Keratinocyte (primary cell): Measurements from ENCODE around the gene PACS2. TPM values are rescaled to one million over a fixed set of nuclear protein-coding genes. Genes with fewer than 3 reads are reported as not detected.

Source experiments
- DNase-seq: peaks from one replicate; pipeline ENCODE4 v3.0.0-alpha.2; 2011; ENCODE audit warnings: low read depth, missing footprints, low spot score
- FAIRE-seq: peaks from 2 replicates; lab custom pipeline; 2011; peaks lifted over from hg19 to GRCh38; lab: Jason Lieb, UNC
- H2AFZ ChIP-seq: 2 replicates; pipeline ENCODE4 v1.6.0; 2012; ENCODE audit warnings: low read length, control low read depth, inconsistent platforms; ENCODE audit not compliant: control insufficient read depth
- H3K27ac ChIP-seq: 2 replicates; pipeline ENCODE4 v1.5.1; 2011; ENCODE audit warnings: low read length; ENCODE audit not compliant: control insufficient read depth, insufficient read depth
- H3K27me3 ChIP-seq: 3 replicates; pipeline ENCODE4 v1.6.0; 2011; ENCODE audit warnings: low read length; ENCODE audit not compliant: control insufficient read depth, insufficient read depth; ENCODE audit errors: extremely low read depth
- H3K36me3 ChIP-seq, 2 experiments: 2 replicates in 1 of 2; 3 replicates in 1 of 2; pipeline ENCODE4 v1.5.1; 2011; ENCODE audit warnings: low read length in 2 of 2, mild to moderate bottlenecking in 1 of 2; ENCODE audit not compliant: control insufficient read depth in 2 of 2, insufficient read depth in 2 of 2; ENCODE audit errors: extremely low read depth in 1 of 2
- H3K4me1 ChIP-seq: 3 replicates; pipeline ENCODE4 v1.5.1; 2011; ENCODE audit warnings: low read length; ENCODE audit not compliant: control insufficient read depth, insufficient read depth; ENCODE audit errors: extremely low read depth
- H3K4me2 ChIP-seq: 3 replicates; pipeline ENCODE4 v1.6.0; 2011; ENCODE audit warnings: low read depth, low read length; ENCODE audit not compliant: control insufficient read depth, insufficient read depth; ENCODE audit errors: extremely low read depth
- H3K4me3 ChIP-seq, 3 experiments: fragments of 200-600 bp in 1 of 3; sonication (generic) in 1 of 3; 2 replicates in 2 of 3; 3 replicates in 1 of 3; pipeline ENCODE4 v1.5.1; 2011 to 2016; ENCODE audit warnings: low read length in 3 of 3, mild to moderate bottlenecking in 3 of 3, control low read depth in 2 of 3, inconsistent platforms in 1 of 3, low read depth in 1 of 3, mixed read lengths in 1 of 3, mixed run types in 1 of 3, moderate library complexity in 1 of 3; ENCODE audit not compliant: control insufficient read depth in 2 of 3, insufficient read depth in 2 of 3; ENCODE audit errors: extremely low read depth in 1 of 3
- H3K79me2 ChIP-seq: 2 replicates; pipeline ENCODE4 v1.6.0; 2012; ENCODE audit warnings: low read length; ENCODE audit not compliant: control insufficient read depth, insufficient read depth
- H3K9ac ChIP-seq: 3 replicates; pipeline ENCODE4 v1.6.0; 2011; ENCODE audit warnings: low read length; ENCODE audit not compliant: control insufficient read depth, insufficient read depth; ENCODE audit errors: extremely low read depth
- H3K9me1 ChIP-seq: 3 replicates; pipeline ENCODE4 v1.6.0; 2011; ENCODE audit warnings: low read length; ENCODE audit not compliant: control insufficient read depth, insufficient read depth; ENCODE audit errors: extremely low read depth
- H3K9me3 ChIP-seq: 2 replicates; pipeline ENCODE4 v1.5.1; 2012; ENCODE audit warnings: low read depth, low read length; ENCODE audit not compliant: control insufficient read depth
- H4K20me1 ChIP-seq: 3 replicates; pipeline ENCODE4 v1.6.0; 2011; ENCODE audit warnings: low read length; ENCODE audit not compliant: control insufficient read depth, insufficient read depth; ENCODE audit errors: extremely low read depth
- CTCF ChIP-seq, 3 experiments: IDR thresholded peaks in 1 of 3; conservative IDR thresholded peaks in 1 of 3; optimal IDR thresholded peaks in 1 of 3; 2 replicates in 2 of 3; 3 replicates in 1 of 3; pipeline versions ENCODE3 to v1.5.1; 2011; ENCODE audit warnings: low read length in 3 of 3, mild to moderate bottlenecking in 3 of 3, moderate library complexity in 2 of 3, control low read depth in 1 of 3, inconsistent platforms in 1 of 3; ENCODE audit not compliant: insufficient read depth in 2 of 3; ENCODE audit errors: extremely low read depth in 1 of 3
- EZH2 ChIP-seq: IDR thresholded peaks from one replicate; pipeline ENCODE4 v1.6.1; 2012; ENCODE audit warnings: inconsistent platforms, mild to moderate bottlenecking, low read length, moderate library complexity
- dilution Hi-C: fragments of 300-500 bp; cut with MboI; formaldehyde crosslinking; loops from one replicate; pipeline ENCODE4 v1.7.0; 2020; ENCODE audit warnings: low sequenced_read_pairs; ENCODE audit not compliant: extremely low pct_ligation_motif_present
- polyA plus RNA-seq, 5 experiments: library from polyadenylated mRNA; depleted of rRNA in 3 of 5; stranded (reverse) in 3 of 5; stranded (forward) in 1 of 5; unstranded in 1 of 5; fragments of >200 nt; gene quantifications; 1 replicate in 1 of 5; 2 replicates in 3 of 5; 3 replicates in 1 of 5; pipeline versions ENCODE4 v1.2.1 to v1.2.3, GENCODE V29; 2011 to 2012; ENCODE audit warnings: missing spikeins in 2 of 5, low read depth in 1 of 5, low replicate concordance in 1 of 5

The PACS2 gene
- polyA plus RNA-seq, 1 donor (not counting 4 experiments of a cell fraction or from before 2014, with no cell fraction given), result 11.8 TPM

- H3K27me3 ChIP-seq, result no peaks in the 10 kb centered on the region
- DNase-seq, result no peak
- peaks cover 16% of the 10 kb centered on the region for H3K79me2 ChIP-seq
- no peak overlapping the region for H2AFZ ChIP-seq
- FAIRE-seq, result no peak
- H4K20me1 ChIP-seq, result peaks cover 2% of the 10 kb centered on the region
- peaks cover 13 to 20% of the 10 kb centered on the region in 2 experiments for H3K36me3 ChIP-seq
- no peaks in the 10 kb centered on the region for H3K4me1 ChIP-seq
- no peak overlapping the region for H3K4me3 ChIP-seq
- H3K9me1 ChIP-seq, result no peaks in the 10 kb centered on the region
- dilution Hi-C loops, result no loop called here
- no peak overlapping the region for H3K4me2 ChIP-seq
- TF ChIP-seq EZH2 (no peak), CTCF (optimal IDR thresholded peaks at IDR 0.05 in 1 of 3, IDR thresholded peaks at IDR 0.05 in 1 of 3, conservative IDR thresholded peaks at IDR 0.05 in 1 of 3; ENCODE audit: extremely low read depth in 1 of 3, insufficient read depth in 2 of 3, low read length in 3 of 3) (no peak)
- H3K27ac ChIP-seq, result no peak overlapping the region
- H3K9ac ChIP-seq, result no peak overlapping the region
- no peaks in the 10 kb centered on the region for H3K9me3 ChIP-seq
Observed at GRCh38 chr14:105445290-105445689, 130.7 kb downstream of the PACS2 start.

GRCh38 chr14:105445901-105446845, 131.6 kb downstream of the PACS2 start:
- dilution Hi-C loops, result no loop called here
- FAIRE-seq (no peak), DNase-seq (no peak)
- Histone ChIP-seq H4K20me1 (peaks cover 2% of the 10 kb centered on the region), H3K27me3 (no peaks in the 10 kb centered on the region), H3K9ac (no peak overlapping the region), H3K9me3 (no peaks in the 10 kb centered on the region), H2AFZ (no peak overlapping the region), H3K4me3 (no peak overlapping the region), H3K79me2 (peaks cover 15% of the 10 kb centered on the region), H3K36me3 (peaks cover 16 to 23% of the 10 kb centered on the region in 2 experiments), H3K9me1 (no peaks in the 10 kb centered on the region), H3K4me2 (no peak overlapping the region), H3K4me1 (no peaks in the 10 kb centered on the region), H3K27ac (no peak overlapping the region)
- TF ChIP-seq CTCF (optimal IDR thresholded peaks at IDR 0.05 in 1 of 3, IDR thresholded peaks at IDR 0.05 in 1 of 3, conservative IDR thresholded peaks at IDR 0.05 in 1 of 3; ENCODE audit: extremely low read depth in 1 of 3, insufficient read depth in 2 of 3, low read length in 3 of 3) (no peak), EZH2 (no peak)
